GM13976 (cell line): ENCODE results near the gene UBA3.

Experiments used
- DNase-seq: peaks from one replicate; pipeline ENCODE4 v3.0.0; 2012; ENCODE audit warnings: low spot score
- in situ Hi-C: fragments of 300-500 bp; cut with MboI; formaldehyde crosslinking; loops from one replicate; pipeline ENCODE4 v1.12.0; 2022; ENCODE audit warnings: low sequenced_read_pairs, mixed read lengths, inconsistent platforms; ENCODE audit not compliant: unreplicated experiment
- TF ChIP-seq, protein P1 (sequence below): IDR thresholded peaks from 2 replicates; pipeline ENCODE4 v1.5.1; 2012; ENCODE audit warnings: borderline replicate concordance, mild to moderate bottlenecking; ENCODE audit not compliant: insufficient read depth; ENCODE audit errors: extremely low read depth, missing control alignments, control extremely low read depth

Gene UBA3

DNA sequence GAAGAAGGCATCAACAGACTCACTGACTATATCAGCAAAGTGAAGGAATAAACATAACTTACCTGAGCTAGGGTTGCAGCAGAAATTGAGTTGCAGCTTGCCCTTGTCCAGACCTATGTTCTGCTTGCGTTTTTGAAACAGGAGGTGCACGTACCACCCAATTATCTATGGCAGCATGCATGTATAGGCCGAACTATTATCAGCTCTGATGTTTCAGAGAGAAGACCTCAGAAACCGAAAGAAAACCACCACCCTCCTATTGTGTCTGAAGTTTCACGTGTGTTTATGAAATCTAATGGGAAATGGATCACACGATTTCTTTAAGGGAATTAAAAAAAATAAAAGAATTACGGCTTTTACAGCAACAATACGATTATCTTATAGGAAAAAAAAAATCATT lies 24.4 kb upstream of the UBA3 start:
- TF ChIP-seq, protein P1, sequence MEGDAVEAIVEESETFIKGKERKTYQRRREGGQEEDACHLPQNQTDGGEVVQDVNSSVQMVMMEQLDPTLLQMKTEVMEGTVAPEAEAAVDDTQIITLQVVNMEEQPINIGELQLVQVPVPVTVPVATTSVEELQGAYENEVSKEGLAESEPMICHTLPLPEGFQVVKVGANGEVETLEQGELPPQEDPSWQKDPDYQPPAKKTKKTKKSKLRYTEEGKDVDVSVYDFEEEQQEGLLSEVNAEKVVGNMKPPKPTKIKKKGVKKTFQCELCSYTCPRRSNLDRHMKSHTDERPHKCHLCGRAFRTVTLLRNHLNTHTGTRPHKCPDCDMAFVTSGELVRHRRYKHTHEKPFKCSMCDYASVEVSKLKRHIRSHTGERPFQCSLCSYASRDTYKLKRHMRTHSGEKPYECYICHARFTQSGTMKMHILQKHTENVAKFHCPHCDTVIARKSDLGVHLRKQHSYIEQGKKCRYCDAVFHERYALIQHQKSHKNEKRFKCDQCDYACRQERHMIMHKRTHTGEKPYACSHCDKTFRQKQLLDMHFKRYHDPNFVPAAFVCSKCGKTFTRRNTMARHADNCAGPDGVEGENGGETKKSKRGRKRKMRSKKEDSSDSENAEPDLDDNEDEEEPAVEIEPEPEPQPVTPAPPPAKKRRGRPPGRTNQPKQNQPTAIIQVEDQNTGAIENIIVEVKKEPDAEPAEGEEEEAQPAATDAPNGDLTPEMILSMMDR: no peak
- no peak for DNase-seq
- in situ Hi-C loops: no loop called here

GRCh38 chr3:69103123-69103522 lies 23.0 kb upstream of the UBA3 start:
- TF ChIP-seq, protein P1: no peak
- in situ Hi-C loops: no loop called here
- DNase-seq: no peak

DNA sequence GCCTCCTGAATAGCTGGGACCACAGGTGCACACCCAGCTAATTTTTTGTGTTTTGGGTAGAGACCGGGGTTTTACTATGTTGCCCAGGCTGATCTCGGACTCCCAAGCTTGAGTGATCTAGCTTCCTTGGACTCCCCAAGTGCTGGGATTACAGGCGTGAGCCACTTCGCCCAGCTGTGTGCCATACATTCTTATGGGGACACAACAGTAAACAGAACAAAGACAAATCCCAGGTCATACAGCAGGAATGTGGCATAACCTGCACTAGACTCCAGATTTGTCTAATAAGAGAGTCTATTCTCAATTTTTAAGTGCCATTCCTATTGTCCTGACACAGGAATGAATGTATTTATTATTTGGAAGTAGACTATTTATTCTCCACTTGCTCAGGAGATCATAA lies 22.2 kb upstream of the UBA3 start:
- in situ Hi-C loops: no loop called here
- DNase-seq: no peak
- TF ChIP-seq, protein P1: no peak

DNA sequence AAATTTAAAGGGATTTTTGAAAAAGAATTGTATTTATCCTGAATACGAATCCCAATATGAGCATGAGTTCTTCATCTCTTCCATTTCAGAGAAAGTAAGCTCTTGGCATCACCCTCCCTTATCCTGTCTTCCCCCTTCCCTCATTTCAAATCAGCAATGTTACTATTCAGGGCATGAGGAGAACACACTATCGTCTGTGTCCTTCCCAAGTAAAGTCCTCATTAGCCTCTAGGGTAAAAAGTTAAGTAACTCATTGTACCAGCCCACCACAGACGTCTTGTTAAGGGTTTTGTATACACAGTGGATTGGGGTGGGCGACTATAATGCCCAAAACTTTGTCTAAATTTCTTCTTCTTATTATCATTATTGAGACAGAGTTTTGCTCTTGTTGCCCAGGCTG lies 19.4 kb upstream of the UBA3 start:
- in situ Hi-C loops: no loop called here
- TF ChIP-seq, protein P1: no peak

GRCh38 chr3:69097407-69098086 lies 17.4 kb upstream of the UBA3 start:
- TF ChIP-seq, protein P1: no peak
- no peak for DNase-seq
- in situ Hi-C loops: no loop called here

More for the DNA sequence above, 19.4 kb upstream of the UBA3 start:
- no peak for DNase-seq

- in situ Hi-C loops: no loop called here
- no peak for DNase-seq
- TF ChIP-seq, protein P1: no peak
These were observed 16.1 kb upstream of the UBA3 start for GRCh38 chr3:69096299-69096698.
